ENCODE data around the gene RERE.

Gene RERE

DNA sequence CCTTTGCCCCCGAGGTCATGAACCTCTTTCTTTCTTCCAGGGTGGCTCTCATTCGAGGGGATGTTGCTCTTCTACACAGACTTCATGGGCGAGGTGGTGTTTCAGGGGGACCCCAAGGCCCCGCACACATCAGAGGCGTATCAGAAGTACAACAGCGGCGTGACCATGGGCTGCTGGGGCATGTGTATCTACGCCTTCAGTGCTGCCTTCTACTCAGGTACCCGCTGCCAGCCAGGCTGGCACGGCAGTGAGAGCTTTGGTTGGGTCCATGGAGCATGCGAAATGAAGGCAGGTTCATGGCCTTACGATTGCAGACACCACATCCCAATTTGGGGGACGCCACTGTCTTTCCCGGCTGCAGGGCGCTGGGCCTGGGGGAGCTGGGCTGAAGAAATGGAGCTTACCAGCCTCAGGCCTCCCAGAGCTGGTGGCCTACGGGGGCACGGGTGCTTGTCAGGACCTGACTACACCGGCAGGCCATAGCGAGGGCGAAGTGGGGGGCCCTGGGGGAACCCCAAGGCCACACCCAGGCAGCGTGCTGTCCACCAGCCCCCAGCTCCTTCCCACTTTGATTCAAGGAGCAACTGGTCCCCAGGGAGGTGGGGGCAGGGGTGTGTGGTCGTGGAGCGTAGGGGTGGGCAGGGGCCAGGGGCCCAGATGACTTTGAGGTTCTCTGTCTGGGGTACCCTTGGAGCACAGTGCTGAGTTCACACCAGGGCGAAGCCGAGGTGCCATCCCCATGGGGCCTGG is 479.5 kb downstream of the RERE start:
- ATAC-seq = no peak

DNA sequence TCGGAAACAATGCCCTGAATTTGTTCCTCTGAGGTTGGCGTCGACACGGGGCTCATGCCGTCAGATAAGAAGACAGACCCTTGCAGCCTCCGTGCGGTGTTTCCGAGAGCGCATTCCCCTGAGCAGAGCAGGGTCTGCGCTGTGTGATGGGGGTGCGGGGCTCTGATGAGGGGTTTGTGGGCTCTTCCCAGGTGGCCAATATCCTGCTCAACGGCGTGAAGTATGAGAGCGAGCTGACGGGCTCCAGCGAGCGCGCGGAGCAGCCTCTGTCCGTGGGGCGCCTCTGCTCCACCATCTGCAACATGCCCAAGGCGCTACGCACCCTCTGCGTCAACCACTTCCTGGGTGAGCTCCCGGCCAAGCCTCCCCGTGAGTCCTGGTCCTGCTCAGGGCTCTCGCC is 482.2 kb downstream of the RERE start:
- no peak for ATAC-seq

DNA sequence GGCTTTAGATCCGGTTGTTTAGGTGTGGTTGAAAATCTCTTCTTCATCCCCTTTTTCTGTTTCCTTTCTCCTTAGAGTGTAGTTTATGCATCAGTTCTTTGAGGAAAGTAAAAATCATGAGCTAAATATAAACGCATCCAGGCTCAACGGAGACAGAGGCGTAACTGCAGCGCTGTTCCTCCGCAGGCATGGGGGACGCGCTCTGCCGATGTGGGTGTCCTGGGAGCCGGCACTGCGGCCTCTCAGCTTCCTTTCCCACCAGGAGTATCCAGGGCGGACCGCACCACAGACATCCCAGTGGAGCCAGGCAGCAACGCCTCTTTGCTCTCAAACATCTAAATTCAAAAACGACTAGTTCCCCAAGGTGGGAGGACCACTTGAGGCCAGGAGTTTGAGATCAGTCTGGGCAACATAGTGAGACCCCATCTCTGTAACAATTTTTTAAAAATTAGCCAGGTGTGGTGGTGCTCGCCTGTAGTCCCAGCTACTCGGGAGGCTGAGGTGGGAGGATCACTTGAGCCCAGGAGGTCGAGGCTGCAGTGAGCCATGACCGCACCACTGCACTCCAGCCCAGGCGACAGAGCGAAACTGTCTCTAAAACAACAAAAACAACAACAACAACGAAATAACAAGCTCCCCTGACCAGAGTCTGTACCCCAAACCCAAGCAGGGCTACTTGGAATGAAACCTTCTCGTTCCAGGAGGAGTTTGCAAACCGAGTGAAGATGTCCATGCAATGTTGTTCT is 483.2 kb downstream of the RERE start:
- no peak for ATAC-seq

DNA sequence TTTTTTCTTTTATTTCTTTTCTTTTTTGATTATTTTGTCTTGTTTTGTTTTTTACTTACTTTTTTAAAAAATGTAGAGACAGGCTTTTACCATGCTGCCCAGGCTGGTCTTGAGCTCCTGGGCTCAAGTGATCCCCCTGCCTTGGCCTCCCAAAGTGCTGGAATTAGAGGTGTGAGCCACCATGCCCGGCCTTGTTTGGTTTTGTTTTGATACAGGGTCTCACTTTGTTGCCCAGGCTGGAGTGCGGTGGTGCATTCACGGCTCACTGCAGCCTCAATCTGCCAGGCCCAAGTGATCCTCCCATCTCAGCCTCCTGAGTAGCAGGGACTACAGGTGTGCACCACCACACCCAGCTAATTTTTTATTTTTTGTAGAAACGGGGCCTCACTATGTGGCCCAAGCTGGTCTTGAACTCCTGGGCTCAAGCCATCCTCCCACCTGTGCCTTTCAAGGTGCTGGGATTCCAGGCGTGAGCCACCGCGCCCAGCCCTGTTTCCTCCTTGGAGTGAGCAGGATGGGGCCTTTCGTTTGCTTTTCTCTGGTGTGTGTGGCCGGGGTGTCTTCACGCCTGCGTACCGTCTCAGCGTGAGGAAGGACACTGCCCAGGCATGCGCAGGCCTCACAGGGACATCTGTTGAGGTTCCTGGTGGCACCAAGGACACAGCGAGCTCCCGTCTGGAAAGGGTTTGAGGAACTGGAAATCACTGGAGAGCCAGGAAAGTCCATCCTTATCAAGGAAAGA is 484.0 kb downstream of the RERE start:
- no peak for ATAC-seq

DNA sequence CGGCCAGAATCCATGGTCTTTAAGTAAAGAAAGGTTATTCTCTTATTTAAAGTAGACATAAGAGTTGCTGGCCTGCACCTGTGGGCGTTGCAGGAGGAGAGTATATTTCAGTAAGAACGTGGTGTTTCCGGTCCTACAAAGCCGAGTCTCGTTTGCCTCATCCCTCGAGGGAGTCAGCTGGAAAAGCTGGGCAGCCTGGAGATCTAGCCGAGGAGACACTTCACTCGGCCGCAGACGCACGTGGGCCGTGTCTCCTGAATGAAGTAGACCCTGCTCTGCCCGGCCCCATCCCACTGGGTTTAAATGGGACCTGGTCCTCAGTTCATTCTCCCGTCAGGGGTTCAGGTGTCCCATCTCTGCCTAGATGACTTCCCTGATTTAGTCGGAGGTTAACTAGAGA is 484.6 kb downstream of the RERE start:
- ATAC-seq = no peak

DNA sequence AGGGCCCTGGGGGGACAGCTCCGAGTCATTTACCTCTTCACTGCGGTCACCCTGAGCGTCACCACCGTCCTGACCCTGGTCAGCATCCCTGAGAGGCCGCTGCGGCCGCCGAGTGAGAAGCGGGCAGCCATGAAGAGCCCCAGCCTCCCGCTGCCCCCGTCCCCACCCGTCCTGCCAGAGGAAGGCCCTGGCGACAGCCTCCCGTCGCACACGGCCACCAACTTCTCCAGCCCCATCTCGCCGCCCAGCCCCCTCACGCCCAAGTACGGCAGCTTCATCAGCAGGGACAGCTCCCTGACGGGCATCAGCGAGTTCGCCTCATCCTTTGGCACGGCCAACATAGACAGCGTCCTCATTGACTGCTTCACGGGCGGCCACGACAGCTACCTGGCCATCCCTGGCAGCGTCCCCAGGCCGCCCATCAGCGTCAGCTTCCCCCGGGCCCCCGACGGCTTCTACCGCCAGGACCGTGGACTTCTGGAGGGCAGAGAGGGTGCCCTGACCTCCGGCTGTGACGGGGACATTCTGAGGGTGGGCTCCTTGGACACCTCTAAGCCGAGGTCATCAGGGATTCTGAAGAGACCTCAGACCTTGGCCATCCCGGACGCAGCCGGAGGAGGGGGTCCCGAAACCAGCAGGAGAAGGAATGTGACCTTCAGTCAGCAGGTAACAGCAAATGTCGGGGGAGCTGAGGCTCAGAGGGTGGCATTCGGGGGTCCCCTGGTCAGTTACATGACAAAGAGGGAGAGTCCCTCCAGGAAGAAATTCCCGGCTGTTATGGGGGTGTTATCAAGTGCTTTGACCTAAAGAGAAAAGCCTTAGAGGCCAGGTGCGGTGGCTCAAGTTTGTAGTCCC is 486.9 kb downstream of the RERE start:
- no peak for ATAC-seq

DNA sequence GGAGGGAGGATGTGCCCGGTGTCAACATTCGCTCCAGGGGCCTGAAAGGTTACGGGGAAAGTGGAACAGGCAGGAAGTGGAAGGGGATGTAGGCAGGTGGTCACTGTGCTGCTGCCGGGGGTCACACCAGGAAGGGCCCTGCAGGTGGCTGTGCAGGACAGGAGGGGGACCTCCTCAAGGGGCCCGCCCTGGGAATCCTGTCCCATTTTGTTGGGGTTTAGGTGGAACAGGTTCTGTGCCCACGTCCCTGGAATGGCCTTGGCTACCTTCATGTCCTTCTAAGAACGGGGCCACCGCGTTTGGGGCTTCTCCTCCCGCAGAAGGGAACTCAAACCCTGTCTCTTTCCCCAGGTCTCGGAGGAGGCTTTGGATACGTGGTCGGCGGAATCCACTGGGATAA is 487.6 kb downstream of the RERE start:
- no peak for ATAC-seq

DNA sequence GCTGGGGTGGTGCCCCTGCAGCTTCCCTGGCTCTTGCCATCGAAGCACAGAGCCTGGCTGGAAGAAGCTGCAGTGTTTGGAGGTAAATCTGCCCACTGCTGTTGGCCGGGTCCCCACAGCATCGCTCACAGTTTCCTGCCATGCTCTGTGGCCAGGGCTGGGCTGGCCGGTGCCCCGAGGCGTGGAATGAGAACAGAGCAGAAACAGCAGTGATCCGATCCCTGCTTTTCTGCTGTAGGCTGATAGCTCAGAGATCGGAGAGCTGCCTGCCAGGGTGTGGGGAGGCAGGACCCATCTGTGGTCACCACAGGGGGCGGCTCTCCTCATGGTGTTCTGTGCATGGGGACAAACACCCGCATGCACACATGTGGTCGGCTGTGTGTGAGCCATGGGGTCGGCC is 488.0 kb downstream of the RERE start:
- ATAC-seq = no peak

DNA sequence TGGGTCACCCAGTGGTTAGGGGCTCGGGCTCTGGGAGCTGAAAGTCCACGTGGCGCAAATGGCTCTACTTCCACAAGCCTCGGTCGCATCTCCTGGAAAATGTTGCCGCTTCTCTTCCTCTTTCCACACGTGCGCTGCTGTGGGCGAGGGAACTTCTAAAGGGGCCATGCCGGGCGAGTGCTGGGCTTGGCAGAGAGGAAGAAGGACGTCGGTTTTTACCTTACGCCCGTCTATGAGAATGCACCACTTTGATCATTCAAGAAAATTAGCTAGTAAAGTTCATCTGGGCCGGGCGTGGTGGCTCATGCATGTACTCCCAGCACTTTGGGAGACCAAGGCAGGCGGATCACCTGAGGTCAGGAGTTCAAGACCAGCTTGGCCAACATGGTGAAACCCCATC is 489.2 kb downstream of the RERE start:
- no peak for ATAC-seq

DNA sequence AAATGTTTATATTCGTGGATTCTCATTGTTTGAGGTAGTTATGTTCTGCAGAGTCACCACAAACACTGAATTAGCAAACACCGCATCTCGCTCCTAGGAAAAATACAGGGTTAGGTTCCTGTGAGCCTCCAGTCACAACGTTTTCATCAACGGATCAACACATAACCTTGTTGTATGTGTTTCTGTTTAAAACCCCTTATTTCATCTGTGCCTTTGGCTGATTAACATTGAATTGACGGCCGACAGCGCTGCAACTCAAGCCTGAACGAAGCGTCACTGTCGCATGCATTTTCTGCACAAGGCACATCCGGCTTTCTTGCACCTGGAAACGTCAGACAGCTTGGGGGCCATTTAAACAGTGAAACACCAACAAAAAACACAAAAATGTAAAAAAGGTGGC is 491.2 kb downstream of the RERE start:
- ATAC-seq = no peak

DNA sequence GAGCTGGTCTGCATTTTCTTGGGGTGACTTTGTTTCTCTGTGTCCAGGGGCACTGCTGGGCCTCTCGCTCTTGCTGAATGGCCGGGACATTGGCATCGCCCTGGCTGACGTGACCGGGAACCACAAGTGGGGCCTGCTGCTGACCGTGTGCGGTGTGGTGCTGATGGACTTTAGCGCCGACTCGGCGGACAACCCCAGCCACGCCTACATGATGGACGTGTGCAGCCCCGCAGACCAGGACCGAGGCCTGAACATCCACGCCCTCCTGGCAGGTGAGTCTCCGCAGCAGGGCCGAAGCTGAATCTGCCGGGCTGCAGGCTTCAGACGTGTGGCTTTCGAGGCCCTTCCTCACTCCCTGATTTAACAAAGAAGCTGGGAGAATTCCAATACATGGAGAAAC is 491.7 kb downstream of the RERE start:
- ATAC-seq = no peak

DNA sequence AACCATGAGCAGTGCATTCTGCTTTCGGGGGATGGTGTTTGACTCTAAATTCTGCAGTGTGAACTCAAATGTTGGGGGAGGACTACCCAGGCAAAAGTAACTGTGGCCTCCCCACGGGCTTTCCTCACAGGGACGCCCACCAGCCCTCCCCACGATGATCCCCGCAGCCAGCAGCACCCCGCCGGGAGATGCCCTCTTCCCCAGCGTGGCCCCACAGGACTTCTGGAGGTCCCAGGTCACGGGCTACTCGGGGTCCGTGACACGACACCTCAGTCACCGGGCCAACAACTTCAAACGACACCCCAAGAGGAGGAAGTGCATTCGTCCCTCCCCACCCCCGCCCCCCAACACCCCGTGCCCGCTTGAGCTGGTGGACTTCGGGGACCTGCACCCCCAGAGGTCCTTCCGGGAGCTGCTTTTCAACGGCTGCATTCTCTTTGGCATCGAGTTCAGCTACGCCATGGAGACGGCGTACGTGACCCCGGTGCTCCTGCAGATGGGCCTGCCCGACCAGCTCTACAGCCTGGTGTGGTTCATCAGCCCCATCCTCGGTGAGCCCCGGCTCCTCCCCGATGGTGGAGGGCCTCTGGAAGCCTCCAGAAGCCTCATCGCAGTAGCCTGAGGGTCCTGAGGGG is 493.1 kb downstream of the RERE start:
- no peak for ATAC-seq

DNA sequence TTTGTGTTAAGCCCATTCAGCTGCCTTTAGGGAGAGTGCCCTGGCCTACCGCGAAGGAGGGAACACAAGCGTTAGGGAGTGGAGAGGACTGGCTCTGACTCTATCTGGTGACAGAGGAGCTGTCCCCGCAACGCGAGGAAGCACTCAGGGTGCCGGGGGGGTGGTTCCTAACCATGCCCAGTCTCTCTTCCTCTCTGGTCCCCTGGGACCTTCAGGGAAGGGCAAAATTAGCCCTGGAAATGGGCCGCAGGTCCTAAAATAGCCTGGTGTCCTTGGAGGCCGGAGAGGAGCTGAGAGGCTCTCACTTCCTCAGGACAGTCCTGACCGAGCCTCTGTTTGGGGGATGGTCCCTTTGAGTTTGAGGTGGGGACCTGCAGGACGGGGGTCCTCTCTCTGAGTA is 493.7 kb downstream of the RERE start:
- ATAC-seq = no peak

DNA sequence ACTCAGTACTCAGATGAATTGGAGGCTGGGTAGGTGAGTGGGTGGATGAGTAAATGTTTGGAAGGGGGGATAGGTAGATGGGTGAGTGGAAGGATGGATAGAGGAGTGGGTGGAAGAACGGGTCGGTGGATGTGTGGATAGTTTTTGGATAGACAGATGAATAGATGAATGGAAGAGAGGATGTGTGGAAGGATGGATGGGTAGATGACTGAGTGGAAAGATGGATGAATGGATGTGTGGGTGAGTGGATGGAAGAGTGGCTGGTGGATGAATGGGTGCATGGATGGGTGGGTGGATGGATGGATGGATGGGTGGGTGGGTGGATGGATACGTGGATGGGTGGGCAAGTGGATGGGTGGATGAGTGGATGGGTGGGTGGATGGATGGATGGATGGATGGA is 495.8 kb downstream of the RERE start:
- no peak for ATAC-seq

DNA sequence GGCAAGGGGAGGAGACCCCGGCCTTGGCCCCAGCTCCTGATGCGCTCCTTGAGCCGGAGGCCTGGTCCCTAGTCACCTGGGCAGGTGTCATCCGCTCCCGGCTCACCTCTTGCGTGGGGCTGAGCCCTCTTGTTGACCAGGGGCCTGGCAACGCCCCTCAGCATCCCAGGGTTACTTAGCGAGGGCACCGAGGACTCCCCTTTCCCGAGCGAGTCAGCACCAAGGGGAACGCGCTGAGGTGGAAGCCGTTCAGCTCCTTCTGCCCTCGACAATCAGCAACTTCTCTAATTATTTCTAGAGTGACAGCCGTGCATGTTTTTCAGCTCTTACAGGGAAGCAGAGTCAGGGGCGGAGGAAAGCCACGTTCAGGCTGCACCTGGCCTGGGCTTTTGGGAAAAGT is 499.0 kb downstream of the RERE start:
- ATAC-seq = no peak

DNA sequence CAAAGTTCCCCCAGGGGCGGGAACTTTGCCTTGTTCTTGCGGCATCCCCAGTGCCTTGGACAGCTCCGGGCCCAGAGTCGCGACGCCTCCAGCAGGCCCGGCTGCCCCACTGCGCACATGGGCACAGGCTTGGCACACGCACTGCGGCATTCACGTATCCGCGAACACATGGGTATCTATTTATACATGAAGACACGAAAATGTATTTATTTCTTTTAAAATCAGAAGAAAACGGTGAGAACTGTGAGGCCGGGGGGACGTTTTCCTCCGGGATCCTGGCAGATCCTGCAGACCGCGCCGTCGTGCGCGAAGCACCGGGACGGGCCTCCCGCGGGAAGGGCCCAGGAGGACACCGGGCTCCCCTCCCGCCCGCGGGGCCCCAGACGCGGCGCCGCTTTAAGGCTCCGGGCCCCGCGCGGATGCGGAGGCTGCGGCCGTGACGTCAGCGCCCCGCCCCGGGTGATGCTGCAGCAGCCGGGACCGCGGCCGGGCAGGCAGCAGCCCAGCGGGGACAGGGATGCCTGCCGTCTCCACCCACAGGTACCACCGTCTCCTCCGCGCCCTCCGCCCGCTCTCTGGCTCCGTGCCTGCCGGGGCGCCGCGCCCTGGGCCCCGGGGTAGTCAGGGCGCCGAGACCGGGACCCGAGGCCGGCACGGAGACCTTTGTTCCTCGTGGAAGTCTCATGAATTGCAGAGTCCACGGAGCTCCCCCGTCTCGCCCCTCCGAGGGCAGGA is 499.6 kb downstream of the RERE start, which contains the start of gene SLC45A1:
Gene SLC45A1 (plus strand): TSS at position 468 of the 735 bp plus-strand sequence. CDS start 6,216 bp downstream, outside the sequence.
- peak; percentile 94 to 95 for ATAC-seq

DNA sequence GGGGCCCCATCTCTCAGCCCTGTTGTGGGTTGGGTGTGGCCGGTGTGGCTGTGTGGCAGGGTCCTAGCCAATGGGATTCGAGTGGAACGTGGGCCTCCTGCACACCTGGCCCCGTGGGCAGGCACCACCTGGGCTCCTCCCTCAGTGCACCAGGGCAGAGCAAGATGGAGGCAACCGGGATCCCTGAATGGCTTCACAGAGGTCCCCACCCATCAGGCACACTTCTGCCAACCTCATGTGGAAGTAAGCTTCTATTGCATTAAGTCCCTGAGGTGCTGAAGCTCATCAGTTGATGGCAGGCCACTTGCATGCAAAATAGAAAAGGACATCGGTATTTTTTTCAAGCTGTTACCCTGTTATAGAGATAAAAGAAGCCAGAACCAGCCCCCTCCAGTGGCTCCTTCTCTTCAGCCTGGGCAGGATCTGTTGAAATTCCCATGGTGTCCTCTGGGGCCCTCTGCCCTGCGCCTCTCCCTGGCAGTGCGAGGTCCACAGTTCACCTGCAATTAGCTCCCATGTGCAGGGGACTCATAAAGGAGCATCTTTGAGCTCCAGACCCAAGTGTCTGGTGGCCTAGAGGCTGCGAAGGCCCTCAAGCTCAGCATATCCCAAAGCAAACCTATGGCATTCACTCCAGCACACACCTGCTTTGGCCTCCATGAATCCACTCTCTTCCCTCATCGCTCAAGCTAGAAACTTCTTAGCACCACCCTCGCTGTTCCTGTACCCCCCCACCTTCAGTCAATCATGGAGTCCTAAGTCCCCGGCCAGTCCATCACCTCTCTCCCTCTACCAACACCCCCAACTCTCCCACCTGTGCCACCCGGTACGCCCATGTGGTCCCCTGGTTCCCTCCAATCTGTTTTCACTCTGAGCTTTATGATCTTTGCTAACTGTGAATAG is 501.6 kb downstream of the RERE start:
- ATAC-seq = no peak

DNA sequence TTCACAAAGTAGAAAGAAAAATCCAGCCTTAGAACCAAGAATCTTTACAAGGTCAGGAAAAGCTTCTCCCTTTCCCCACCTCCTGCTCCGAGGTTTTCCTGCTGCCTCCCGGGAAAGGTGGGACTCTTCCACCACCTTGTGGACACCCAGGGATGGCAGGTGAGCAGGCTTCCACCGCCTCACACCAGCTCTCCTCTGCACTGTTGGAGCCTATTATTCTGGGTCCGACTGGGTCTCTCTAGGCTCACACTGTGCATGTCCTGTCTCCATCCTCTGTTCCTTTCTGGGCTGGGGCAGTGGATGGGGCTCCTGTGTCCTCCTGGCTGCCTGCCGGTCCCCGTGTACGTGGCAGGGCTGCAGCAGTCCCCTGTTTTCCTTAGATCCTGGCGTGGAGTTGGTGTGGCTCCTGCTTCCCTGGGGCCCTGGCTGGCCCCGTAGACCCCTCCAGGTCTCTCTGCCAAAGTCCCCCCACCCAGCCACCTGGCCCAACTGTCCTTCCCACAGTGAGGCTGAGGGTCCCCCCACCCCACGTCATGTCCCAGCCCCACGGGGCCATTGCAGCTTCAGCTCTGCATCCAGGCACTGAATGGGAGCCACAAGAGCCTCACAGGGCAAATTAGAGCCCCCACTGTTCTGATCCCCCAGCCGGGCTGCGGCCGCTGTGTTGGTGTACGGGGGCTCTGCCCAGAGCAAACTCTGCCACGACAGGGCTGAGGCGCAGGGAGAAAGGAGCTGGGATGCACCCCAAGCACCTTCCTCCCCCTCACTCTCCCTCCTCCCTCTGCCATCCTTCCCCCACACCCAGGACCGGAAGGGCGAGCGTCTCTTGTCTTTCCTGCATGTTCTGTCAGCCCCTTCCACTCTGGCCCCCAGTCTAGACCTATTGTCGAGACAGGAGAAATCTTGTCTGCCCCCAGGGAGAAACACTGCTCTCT is 502.8 kb downstream of the RERE start:
- ATAC-seq = no peak

DNA sequence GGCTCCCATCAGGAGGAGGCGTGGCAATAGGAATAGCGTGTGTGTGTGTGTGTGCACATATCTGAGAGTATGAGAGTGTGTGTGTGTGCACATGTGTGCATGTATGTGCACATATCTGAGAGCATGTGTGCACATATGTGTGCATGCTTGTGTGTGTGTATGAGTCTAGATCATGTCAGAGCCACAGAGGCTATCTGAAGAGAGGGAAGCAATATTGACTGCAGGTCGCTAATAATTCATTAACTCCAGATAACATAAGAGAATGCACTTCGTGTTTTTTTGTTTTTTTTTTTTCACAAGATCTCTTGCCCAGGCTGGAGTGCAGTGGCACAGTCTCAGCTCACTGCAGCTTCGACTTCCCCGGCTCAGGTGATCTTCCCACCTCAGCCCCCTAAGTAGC is 504.2 kb downstream of the RERE start:
- ATAC-seq = no peak
